H1 (cell line): ENCODE results near the gene CHST4. TPM values are rescaled to one million over a fixed set of nuclear protein-coding genes. Genes with fewer than 3 reads are reported as not detected.

Source experiments
- CTCF ChIA-PET: fragments of 300-600 bp; sonication (Branson Sonifier 250); formaldehyde crosslinking; loops from one replicate; lab custom pipeline; 2021; ENCODE audit not compliant: partially characterized antibody; lab: Charles Lee
- POLR2A ChIA-PET: fragments of 300-600 bp; sonication (Branson Sonifier 250); formaldehyde crosslinking; loops from one replicate; lab custom pipeline; 2021; ENCODE audit warnings: inconsistent platforms; ENCODE audit not compliant: partially characterized antibody; lab: Charles Lee
- DNase-seq, 2 experiments: peaks; one replicate each; pipeline versions ENCODE4 v3.0.0 to v3.0.0-alpha.2; 2010 to 2022; ENCODE audit warnings: low spot score in 2 of 2, low read depth in 1 of 2, mixed read lengths in 1 of 2
- FAIRE-seq: peaks from 2 replicates; lab custom pipeline; 2011; peaks lifted over from hg19 to GRCh38; lab: Jason Lieb, UNC
- H2AFZ ChIP-seq: 2 replicates; pipeline ENCODE4 v1.8.1; 2012; ENCODE audit warnings: low read length, inconsistent platforms
- H2AK5ac ChIP-seq: 2 replicates; pipeline ENCODE4 v1.6.1; 2013; ENCODE audit warnings: low read depth, low read length
- H2BK120ac ChIP-seq: replicated peaks from 2 replicates; pipeline ENCODE3; 2013; ENCODE audit warnings: low read depth, low read length, inconsistent platforms
- H2BK12ac ChIP-seq: 2 replicates; pipeline ENCODE4 v1.6.1; 2013; ENCODE audit warnings: low read depth, low read length
- H2BK15ac ChIP-seq: 2 replicates; pipeline ENCODE4 v1.6.1; 2013; ENCODE audit warnings: low read length
- H2BK20ac ChIP-seq: 2 replicates; pipeline ENCODE4 v1.6.1; 2013; ENCODE audit warnings: low read length
- H2BK5ac ChIP-seq: 2 replicates; pipeline ENCODE4 v1.6.1; 2013; ENCODE audit warnings: low read depth, low read length
- H3K14ac ChIP-seq: 2 replicates; pipeline ENCODE4 v1.6.1; 2013; ENCODE audit warnings: inconsistent platforms; ENCODE audit not compliant: insufficient read length
- H3K18ac ChIP-seq: 2 replicates; pipeline ENCODE4 v1.6.1; 2013; ENCODE audit warnings: low read length; ENCODE audit errors: extremely low read depth
- H3K23ac ChIP-seq: 2 replicates; pipeline ENCODE4 v1.6.1; 2013; ENCODE audit warnings: inconsistent platforms; ENCODE audit not compliant: insufficient read length
- H3K23me2 ChIP-seq: 2 replicates; pipeline ENCODE4 v1.6.1; 2013; ENCODE audit warnings: low read depth, low read length
- H3K27ac ChIP-seq: 2 replicates; pipeline ENCODE4 v1.6.1; 2011; ENCODE audit warnings: low read depth, low read length, inconsistent platforms
- H3K27me3 ChIP-seq, 4 experiments: replicated peaks in 1 of 4; 1 replicate in 1 of 4; 2 replicates in 3 of 4; pipeline versions ENCODE4 v1.6.1 to v1.8.1; 2011 to 2013; ENCODE audit warnings: low read length in 3 of 4, mild to moderate bottlenecking in 3 of 4, inconsistent platforms in 2 of 4, mixed read lengths in 2 of 4, moderate library complexity in 1 of 4; ENCODE audit not compliant: control insufficient read depth in 3 of 4, insufficient read depth in 3 of 4; ENCODE audit errors: extremely low read depth in 1 of 4
- H3K36me3 ChIP-seq, 4 experiments: 2 replicates each; pipeline versions ENCODE4 v1.6.1 to v1.8.1; 2011 to 2013; ENCODE audit warnings: mild to moderate bottlenecking in 4 of 4, low read length in 3 of 4, moderate library complexity in 2 of 4, control low read depth in 1 of 4, inconsistent platforms in 1 of 4; ENCODE audit not compliant: insufficient read depth in 4 of 4, control insufficient read depth in 2 of 4
- H3K4ac ChIP-seq: replicated peaks from 2 replicates; pipeline ENCODE3; 2013; ENCODE audit warnings: low read length, low read depth, mixed read lengths, inconsistent platforms; ENCODE audit not compliant: insufficient read length
- H3K4me1 ChIP-seq, 4 experiments: replicated peaks in 1 of 4; 1 replicate in 1 of 4; 2 replicates in 3 of 4; pipeline versions ENCODE4 v1.6.1 to v1.8.1; 2011 to 2013; ENCODE audit warnings: low read length in 3 of 4, inconsistent platforms in 2 of 4, mixed read lengths in 1 of 4; ENCODE audit not compliant: insufficient read depth in 4 of 4, control insufficient read depth in 3 of 4
- H3K4me2 ChIP-seq, 2 experiments: 2 replicates each; pipeline versions ENCODE4 v1.6.1 to v1.8.1; 2011 to 2013; ENCODE audit warnings: low read depth in 2 of 2, low read length in 2 of 2, control low read depth in 1 of 2, inconsistent platforms in 1 of 2, mild to moderate bottlenecking in 1 of 2; ENCODE audit not compliant: insufficient read depth in 1 of 2
- H3K4me3 ChIP-seq, 4 experiments: fragments of 200-600, 300-600 bp in 1 of 4; sonication (generic), shearing (Covaris generic), sonication (Bioruptor Twin) in 1 of 4; 2 replicates each; pipeline versions ENCODE4 v1.5.1 to v1.8.1; 2011 to 2016; ENCODE audit warnings: low read length in 4 of 4, low read depth in 3 of 4, control low read depth in 2 of 4, inconsistent platforms in 2 of 4, mild to moderate bottlenecking in 2 of 4, mixed read lengths in 1 of 4, moderate library complexity in 1 of 4; ENCODE audit not compliant: insufficient read depth in 2 of 4; ENCODE audit errors: extremely low read depth in 1 of 4
- H3K56ac ChIP-seq: replicated peaks from 2 replicates; pipeline ENCODE3; 2013; ENCODE audit warnings: low read depth, mild to moderate bottlenecking, mixed read lengths, low read length, inconsistent platforms; ENCODE audit not compliant: insufficient read length
- H3K79me1 ChIP-seq: 2 replicates; pipeline ENCODE4 v1.6.1; 2013; ENCODE audit warnings: low read depth, low read length, control low read depth
- H3K79me2 ChIP-seq, 2 experiments: 2 replicates each; pipeline versions ENCODE4 v1.6.1 to v1.8.1; 2012 to 2013; ENCODE audit warnings: low read length in 2 of 2, mild to moderate bottlenecking in 2 of 2, inconsistent platforms in 1 of 2; ENCODE audit not compliant: insufficient read depth in 2 of 2, control insufficient read depth in 1 of 2
- H3K9ac ChIP-seq, 4 experiments: replicated peaks in 1 of 4; 1 replicate in 1 of 4; 2 replicates in 3 of 4; pipeline versions ENCODE4 v1.6.1 to v1.8.1; 2011 to 2013; ENCODE audit warnings: low read depth in 3 of 4, low read length in 3 of 4, control low read depth in 2 of 4, mild to moderate bottlenecking in 2 of 4, moderate library complexity in 2 of 4, inconsistent platforms in 1 of 4; ENCODE audit errors: extremely low read depth in 1 of 4
- H3K9me3 ChIP-seq, 2 experiments: 2 replicates each; pipeline versions ENCODE4 v1.6.1 to v1.8.1; 2012 to 2013; ENCODE audit warnings: mild to moderate bottlenecking in 2 of 2, moderate library complexity in 2 of 2, control low read depth in 1 of 2, inconsistent platforms in 1 of 2, low read depth in 1 of 2, low read length in 1 of 2, mixed read lengths in 1 of 2; ENCODE audit not compliant: insufficient read depth in 2 of 2
- H4K20me1 ChIP-seq, 2 experiments: replicated peaks in 1 of 2; 2 replicates each; pipeline versions ENCODE3 to v1.8.1; 2011 to 2013; ENCODE audit warnings: inconsistent platforms in 2 of 2, low read length in 2 of 2, mild to moderate bottlenecking in 1 of 2; ENCODE audit not compliant: insufficient read depth in 2 of 2, control insufficient read depth in 1 of 2
- H4K5ac ChIP-seq: 2 replicates; pipeline ENCODE4 v1.6.1; 2013; ENCODE audit warnings: low read length, low read depth, mixed read lengths, inconsistent platforms; ENCODE audit not compliant: insufficient read length
- H4K8ac ChIP-seq: 2 replicates; pipeline ENCODE4 v1.8.0; 2013; ENCODE audit warnings: mild to moderate bottlenecking, moderate library complexity, low read length, inconsistent platforms; ENCODE audit not compliant: insufficient read depth; ENCODE audit errors: extremely low read depth
- H4K91ac ChIP-seq: replicated peaks from 2 replicates; pipeline ENCODE3; 2013; ENCODE audit warnings: low read length, mixed read lengths, inconsistent platforms; ENCODE audit not compliant: insufficient read length
- MAX ChIP-seq: IDR thresholded peaks from 2 replicates; pipeline ENCODE4 v1.6.1; 2012; ENCODE audit warnings: inconsistent platforms
- SIX5 ChIP-seq: IDR thresholded peaks from 2 replicates; pipeline ENCODE4 v1.6.1; 2011; ENCODE audit warnings: mild to moderate bottlenecking, low read depth, low read length
- polyA plus RNA-seq, 7 experiments: library from polyadenylated mRNA; depleted of rRNA in 3 of 7; stranded (reverse) in 5 of 7; unstranded in 2 of 7; fragments of >200 nt in 5 of 7; fragments of 200-250 nt in 2 of 7; gene quantifications; 1 replicate in 5 of 7; 2 replicates in 1 of 7; 4 replicates in 1 of 7; pipeline versions ENCODE4 v1.2.1 to v1.2.3, GENCODE V29; 2011 to 2013; ENCODE audit warnings: missing spikeins in 2 of 7, mixed read lengths in 2 of 7
- total RNA-seq: library from RNA; stranded (reverse); fragmentation: NEBNext Ultra II Directional; extraction: Animal tissue kit (Norgen Biotek cat#: 25700); gene quantifications from 2 replicates; pipeline ENCODE4 v1.2.1, GENCODE V29; 2021

Gene CHST4
- total and polyA plus RNA-seq, 2 of the 8 experiments (the other 6 are each of a cell fraction or from before 2014, with no cell fraction given), result 12.1 to 14.6 TPM

GRCh38 chr16:71490361-71490760, 35.9 kb upstream of the CHST4 start:
- Histone ChIP-seq H3K18ac (no peak overlapping the region), H3K4me2 (no peak overlapping the region), H3K4ac (no peak overlapping the region), H3K23me2 (0 out of 2 replicates have a peak, but pooled peaks cover 2% of the 10 kb centered on the region), H3K56ac (no peak overlapping the region), H3K4me1 (no peaks in the 10 kb centered on the region), H4K20me1 (no peaks in the 10 kb centered on the region), H2BK120ac (no peak overlapping the region), H2AK5ac (no peak overlapping the region), H3K27me3 (no peaks in the 10 kb centered on the region; a peak in 1 of 7 replicates), H3K23ac (no peak overlapping the region), H4K5ac (no peak overlapping the region), H2BK20ac (no peak overlapping the region), H3K4me3 (no peak overlapping the region), H3K9ac (no peak overlapping the region), H3K79me1 (no peaks in the 10 kb centered on the region), H2BK12ac (no peak overlapping the region), H4K8ac (no peak overlapping the region), H3K9me3 (no peaks in the 10 kb centered on the region), H3K27ac (no peak overlapping the region), H4K91ac (no peak overlapping the region), H3K79me2 (no peaks in the 10 kb centered on the region), H2AFZ (no peak overlapping the region), H2BK5ac (no peak overlapping the region), H3K36me3 (no peaks in the 10 kb centered on the region), H3K14ac (no peak overlapping the region), H2BK15ac (no peak overlapping the region)
- ChIA-PET POLR2A (no interaction called here), CTCF (interaction anchor here (1.3 to 7.6 kb wide), 6 partner anchors 9 to 78 kb away, joined by 5 to 68 read pairs (median 5); partner anchors contain the start of genes CHST4 and ZNF23)
- DNase-seq (no peak), FAIRE-seq (no peak)
- TF ChIP-seq MAX (no peak), SIX5 (no peak)
